IMR-90 (cell line): ENCODE results near the gene RBBP6. TPM values are rescaled to one million over a fixed set of nuclear protein-coding genes. Genes with fewer than 3 reads are reported as not detected.
"Not testable (repeated sequence)": the region's sequence is repeated elsewhere in the genome, so short reads cannot be mapped to it uniquely, and the experiment has no call there.

Experiments used
- ATAC-seq: fragments of 200-7000 bp; cut with Tn5 transposase; 2 replicates; pipeline ENCODE4 v1.9.1; 2020; ENCODE audit warnings: low read depth, mild to moderate bottlenecking, moderate library complexity
- BruUV-seq: library from RNA; stranded (reverse); fragments of 400-500 nt; replicated peaks from 2 replicates; lab custom pipeline; 2021; lab: Mats Ljungman, UMichigan
- CTCF ChIA-PET: fragments of 300-600 bp; formaldehyde crosslinking; extraction: SDS; loops from one replicate; lab custom pipeline; 2021; ENCODE audit warnings: antibody characterized with exemption; lab: Yijun Ruan, JAX
- POLR2A ChIA-PET: fragments of 300-600 bp; sonication (Branson Sonifier 250); formaldehyde crosslinking; loops from one replicate; lab custom pipeline; 2022; ENCODE audit warnings: antibody characterized with exemption; ENCODE audit not compliant: unreplicated experiment; lab: Charles Lee
- DNase-seq: peaks from one replicate; pipeline ENCODE4 v3.0.0; 2013
- H2AFZ ChIP-seq: replicated peaks from 2 replicates; pipeline ENCODE3; 2013; ENCODE audit warnings: low read length, mild to moderate bottlenecking; ENCODE audit not compliant: poor library complexity
- H2AK5ac ChIP-seq: 2 replicates; pipeline ENCODE4 v1.6.1; 2013; ENCODE audit warnings: low read depth, low read length, inconsistent platforms
- H2AK9ac ChIP-seq: replicated peaks from 2 replicates; pipeline ENCODE3; 2013; ENCODE audit warnings: mild to moderate bottlenecking, low read depth, low read length, moderate library complexity; ENCODE audit not compliant: poor library complexity
- H2BK120ac ChIP-seq: 2 replicates; pipeline ENCODE4 v1.6.1; 2013; ENCODE audit warnings: low read depth, low read length, inconsistent platforms
- H2BK15ac ChIP-seq: 3 replicates; pipeline ENCODE4 v1.6.1; 2013; ENCODE audit warnings: low read depth, low read length, inconsistent platforms
- H2BK20ac ChIP-seq: 2 replicates; pipeline ENCODE4 v1.6.1; 2013; ENCODE audit warnings: low read depth, mild to moderate bottlenecking, inconsistent platforms, low read length, moderate library complexity
- H2BK5ac ChIP-seq: 2 replicates; pipeline ENCODE4 v1.6.1; 2013; ENCODE audit warnings: mild to moderate bottlenecking, low read depth, low read length, inconsistent platforms; ENCODE audit not compliant: poor library complexity, severe bottlenecking
- H3K14ac ChIP-seq: replicated peaks from 2 replicates; pipeline ENCODE4 v1.6.1; 2013; ENCODE audit warnings: low read depth, low read length, inconsistent platforms
- H3K18ac ChIP-seq: 2 replicates; pipeline ENCODE4 v1.6.1; 2013; ENCODE audit warnings: low read depth, low read length, control low read depth
- H3K23ac ChIP-seq: 2 replicates; pipeline ENCODE4 v1.6.1; 2013; ENCODE audit warnings: low read depth, low read length, inconsistent platforms
- H3K27ac ChIP-seq: 2 replicates; pipeline ENCODE4 v1.5.1; 2013; ENCODE audit warnings: mild to moderate bottlenecking, control low read depth, low read length; ENCODE audit not compliant: insufficient read depth
- H3K27me3 ChIP-seq: 2 replicates; pipeline ENCODE4 v1.6.1; 2013; ENCODE audit warnings: low read length; ENCODE audit not compliant: control insufficient read depth, insufficient read depth
- H3K36me3 ChIP-seq: 2 replicates; pipeline ENCODE4 v1.6.1; 2013; ENCODE audit warnings: low read length, mixed read lengths; ENCODE audit not compliant: control insufficient read depth, insufficient read depth
- H3K4ac ChIP-seq: 2 replicates; pipeline ENCODE4 v1.6.1; 2013; ENCODE audit warnings: low read depth, low read length, inconsistent platforms
- H3K4me1 ChIP-seq: 2 replicates; pipeline ENCODE4 v1.6.1; 2013; ENCODE audit warnings: low read length, mixed read lengths; ENCODE audit not compliant: control insufficient read depth, insufficient read depth
- H3K4me2 ChIP-seq: 2 replicates; pipeline ENCODE4 v1.6.1; 2013; ENCODE audit warnings: low read depth, mild to moderate bottlenecking, control low read depth, low read length, moderate library complexity
- H3K4me3 ChIP-seq: 2 replicates; pipeline ENCODE4 v1.5.1; 2013; ENCODE audit warnings: low read depth, mild to moderate bottlenecking, control low read depth, low read length, moderate library complexity; ENCODE audit not compliant: insufficient read depth
- H3K56ac ChIP-seq: 2 replicates; pipeline ENCODE4 v1.6.1; 2013; ENCODE audit warnings: low read length, inconsistent platforms; ENCODE audit not compliant: insufficient read depth; ENCODE audit errors: extremely low read depth
- H3K79me1 ChIP-seq, 2 experiments: 2 replicates each; pipeline ENCODE4 v1.6.1; 2013; ENCODE audit warnings: low read length in 2 of 2, inconsistent platforms in 1 of 2, low read depth in 1 of 2
- H3K9ac ChIP-seq: 2 replicates; pipeline ENCODE4 v1.6.1; 2013; ENCODE audit warnings: low read depth, low read length, control low read depth
- H3K9me1 ChIP-seq: 2 replicates; pipeline ENCODE4 v1.6.1; 2013; ENCODE audit warnings: low read length, inconsistent platforms; ENCODE audit not compliant: insufficient read depth
- H3K9me3 ChIP-seq: 2 replicates; pipeline ENCODE4 v1.6.1; 2013; ENCODE audit warnings: low read length; ENCODE audit not compliant: control insufficient read depth, insufficient read depth
- H4K20me1 ChIP-seq: 2 replicates; pipeline ENCODE4 v1.6.1; 2013; ENCODE audit warnings: low read length, inconsistent platforms; ENCODE audit not compliant: insufficient read depth
- H4K5ac ChIP-seq: 2 replicates; pipeline ENCODE4 v1.6.1; 2013; ENCODE audit warnings: mild to moderate bottlenecking, low read depth, low read length, control low read depth
- H4K8ac ChIP-seq, 2 experiments: 2 replicates each; pipeline ENCODE4 v1.6.1; 2013; ENCODE audit warnings: low read depth in 2 of 2, low read length in 2 of 2, control low read depth in 1 of 2, inconsistent platforms in 1 of 2
- H4K91ac ChIP-seq: 2 replicates; pipeline ENCODE4 v1.6.1; 2013; ENCODE audit warnings: low read depth, low read length, inconsistent platforms; ENCODE audit not compliant: insufficient read depth
- WGBS, 2 experiments: methylation state at CpG; one replicate each; pipeline versions ENCODE4 v1.1.5 to v1.1.7; 2013; ENCODE audit warnings: missing lambda C conversion rate in 2 of 2; ENCODE audit not compliant: insufficient read length in 1 of 2; ENCODE audit errors: extremely low coverage in 2 of 2; 5-methylcytosine and 5-hydroxymethylcytosine counted together
- dilution Hi-C: fragments of 300-500 bp; cut with HindIII; formaldehyde crosslinking; loops from one replicate; pipeline ENCODE4 v1.14.3; 2018; ENCODE audit warnings: low sequenced_read_pairs; ENCODE audit not compliant: unreplicated experiment
- in situ Hi-C: fragments of 300-500 bp; cut with MboI; formaldehyde crosslinking; loops from 3 replicates; pipeline ENCODE4 v1.14.3; 2019; ENCODE audit warnings: low sequenced_read_pairs, inconsistent platforms, mixed read lengths
- intact Hi-C: fragments of 100-400 bp; cut with micrococcal nuclease; formaldehyde crosslinking; loops from 2 replicates; pipeline ENCODE4 v1.10.0; 2022
- polyA plus RNA-seq, 3 experiments: library from polyadenylated mRNA; depleted of rRNA; stranded (reverse); fragments of >200 nt; gene quantifications; 2 replicates each; pipeline ENCODE4 v1.2.3, GENCODE V29; 2012; ENCODE audit warnings: low replicate concordance in 1 of 3
- total RNA-seq: library from RNA; depleted of rRNA; stranded (reverse); fragments of >200 nt; gene quantifications from 2 replicates; pipeline ENCODE4 v1.2.3, GENCODE V29; 2012

The RBBP6 gene
- total and polyA plus RNA-seq, 2 of the 4 experiments (the other 2 are of a cell fraction) = 7.2 to 17.8 TPM

- DNase-seq, POLR2A ChIA-PET, H2AK5ac ChIP-seq, H3K14ac ChIP-seq, H3K36me3 ChIP-seq, H3K27me3 ChIP-seq, H3K4ac ChIP-seq, H4K91ac ChIP-seq, H4K8ac ChIP-seq, intact Hi-C loops, H3K9me3 ChIP-seq, H3K4me1 ChIP-seq, H3K56ac ChIP-seq, H3K18ac ChIP-seq, H3K79me1 ChIP-seq, ATAC-seq, dilution Hi-C loops, H2BK20ac ChIP-seq, H2AFZ ChIP-seq, H3K27ac ChIP-seq, H4K20me1 ChIP-seq, H2BK5ac ChIP-seq, H3K4me3 ChIP-seq, BruUV-seq, H2BK120ac ChIP-seq, H4K5ac ChIP-seq, H3K9me1 ChIP-seq, H3K23ac ChIP-seq, H3K9ac ChIP-seq, H3K4me2 ChIP-seq, in situ Hi-C loops, H2BK15ac ChIP-seq, H2AK9ac ChIP-seq: not testable (repeated sequence)
- CTCF ChIA-PET = interaction anchor here (0.6 kb wide), 1 partner anchor 26 kb away, joined by 5 read pairs; no protein-coding TSS in a partner anchor
- no CpG with 5 or more reads among the region's 9 CpGs for WGBS, 2 experiments
These were observed 44.2 kb upstream of the RBBP6 start for GRCh38 chr16:24495207-24495606.
